HG02870 (cell line): Measurements from ENCODE around the gene C5AR2.
"Not testable (repeated sequence)": the region's sequence is repeated elsewhere in the genome, so short reads cannot be mapped to it uniquely, and the experiment has no call there.

Source experiments
- ATAC-seq: cut with Tn5 transposase; IDR thresholded peaks from one replicate; pipeline ENCODE4 v1.9.1; 2021; ENCODE audit warnings: mild to moderate bottlenecking, moderate library complexity; ENCODE audit not compliant: unreplicated experiment

C5AR2 gene

DNA sequence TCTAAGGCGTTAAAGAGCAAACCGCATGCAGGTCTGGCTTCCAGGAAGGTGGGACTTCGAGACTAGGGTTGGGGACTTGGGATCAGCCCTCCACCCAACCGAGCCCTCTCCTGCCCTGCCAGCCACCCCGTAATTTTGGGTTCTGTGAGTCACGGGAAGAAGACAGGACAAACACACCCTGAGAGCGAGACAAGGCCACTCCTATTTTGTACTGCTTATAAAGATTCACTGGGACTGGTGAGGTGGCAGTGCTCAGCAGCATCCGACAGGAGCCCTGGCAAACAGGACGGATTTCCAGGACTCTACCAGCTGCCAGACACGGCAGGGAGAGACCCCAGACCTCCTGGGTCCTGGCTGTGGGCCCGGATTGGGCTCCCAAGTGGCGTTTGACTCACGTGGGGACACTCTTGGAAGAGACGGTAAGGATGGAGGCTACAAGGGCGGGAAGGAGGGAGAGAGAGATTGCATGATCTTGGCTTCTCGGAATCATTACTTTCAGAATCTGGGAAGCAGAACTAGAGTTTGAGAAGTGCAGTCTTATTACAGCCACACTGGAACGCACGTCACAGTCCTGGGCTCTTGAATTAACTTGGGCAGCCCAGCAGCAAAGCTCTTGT, at the start of gene C5AR2:
Gene C5AR2, plus strand, starts transcription at position 245 of the 617 bp plus-strand sequence. CDS start 8,625 bp downstream, outside the sequence.
- no peak for ATAC-seq

GRCh38 chr19:47283405-47284059, 48.4 kb upstream of the C5AR2 start:
- no peak for ATAC-seq

DNA sequence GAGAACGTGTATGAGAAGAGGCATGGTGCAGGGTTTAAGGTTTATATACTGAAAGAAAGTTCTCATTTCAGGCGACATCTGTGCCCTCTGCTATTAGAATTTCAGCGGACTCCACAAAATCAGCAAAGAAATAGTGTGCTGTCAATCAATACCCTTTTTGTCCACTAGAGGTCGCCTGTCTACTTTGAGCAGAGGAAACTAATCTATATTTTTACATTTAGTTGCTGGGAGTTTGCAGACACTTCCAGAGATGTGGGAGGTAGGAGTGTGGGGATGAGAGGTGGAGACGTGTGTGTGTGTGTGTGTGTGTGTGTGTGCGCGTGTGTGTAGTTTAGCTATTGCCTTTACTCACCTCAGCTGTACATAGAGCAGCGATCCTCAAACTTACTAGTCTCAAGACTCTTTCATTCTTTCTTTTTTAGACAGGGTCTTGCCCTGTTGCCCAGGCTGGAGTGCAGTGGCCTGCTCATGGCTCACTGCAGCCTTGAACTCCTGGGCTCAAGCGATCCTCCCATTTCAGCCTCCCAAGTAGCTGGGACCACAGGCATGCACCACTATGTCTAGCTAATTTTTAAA, 47.6 kb upstream of the C5AR2 start:
- no peak for ATAC-seq

- no peak for ATAC-seq
Observed at GRCh38 chr19:47296036-47296435, 35.9 kb upstream of the C5AR2 start.

- ATAC-seq = not testable (repeated sequence)
Observed at GRCh38 chr19:47300867-47301266, 31.1 kb upstream of the C5AR2 start.

GRCh38 chr19:47302249-47302648, 29.7 kb upstream of the C5AR2 start:
- ATAC-seq = no peak

- no peak for ATAC-seq
Observed at GRCh38 chr19:47303966-47304365, 28.0 kb upstream of the C5AR2 start.

- ATAC-seq = no peak
Observed at GRCh38 chr19:47305309-47305751, 26.6 kb upstream of the C5AR2 start.

GRCh38 chr19:47306303-47306702, 25.7 kb upstream of the C5AR2 start:
- ATAC-seq = no peak

GRCh38 chr19:47309038-47309437, 22.9 kb upstream of the C5AR2 start:
- no peak for ATAC-seq

DNA sequence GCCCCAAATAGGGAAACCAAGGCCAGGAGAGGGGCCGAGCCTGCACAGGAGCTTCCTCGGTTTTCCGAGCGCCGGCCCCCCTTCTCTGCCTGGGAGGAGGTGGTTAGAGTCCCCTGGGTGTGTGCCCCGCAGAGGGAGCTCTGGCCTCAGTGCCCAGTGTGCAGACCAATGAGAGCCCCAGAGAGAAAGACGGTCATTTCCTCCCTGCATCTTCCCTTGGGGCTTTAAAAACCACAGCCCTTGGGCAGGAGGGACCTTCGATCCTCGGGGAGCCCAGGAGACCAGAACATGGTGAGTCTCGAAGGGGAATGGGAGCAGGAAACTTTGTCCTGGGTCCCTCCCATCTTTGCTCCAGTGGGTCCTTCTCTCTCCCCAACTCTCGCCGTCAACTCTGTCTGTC, 22.4 kb upstream of the C5AR2 start, which contains the start of gene C5AR1:
Gene C5AR1, plus strand, starts transcription at position 254 of the 400 bp plus-strand sequence. Its CDS starts 35 bp downstream, at position 289.
- ATAC-seq = no peak

- no peak for ATAC-seq
Observed at GRCh38 chr19:47310323-47310722, 21.7 kb upstream of the C5AR2 start.

GRCh38 chr19:47310819-47311218, 21.2 kb upstream of the C5AR2 start:
- ATAC-seq = no peak

GRCh38 chr19:47312366-47313006, 19.5 kb upstream of the C5AR2 start:
- no peak for ATAC-seq

GRCh38 chr19:47313754-47314295, 18.1 kb upstream of the C5AR2 start:
- ATAC-seq = no peak

GRCh38 chr19:47315125-47315821, 16.7 kb upstream of the C5AR2 start:
- ATAC-seq = no peak

DNA sequence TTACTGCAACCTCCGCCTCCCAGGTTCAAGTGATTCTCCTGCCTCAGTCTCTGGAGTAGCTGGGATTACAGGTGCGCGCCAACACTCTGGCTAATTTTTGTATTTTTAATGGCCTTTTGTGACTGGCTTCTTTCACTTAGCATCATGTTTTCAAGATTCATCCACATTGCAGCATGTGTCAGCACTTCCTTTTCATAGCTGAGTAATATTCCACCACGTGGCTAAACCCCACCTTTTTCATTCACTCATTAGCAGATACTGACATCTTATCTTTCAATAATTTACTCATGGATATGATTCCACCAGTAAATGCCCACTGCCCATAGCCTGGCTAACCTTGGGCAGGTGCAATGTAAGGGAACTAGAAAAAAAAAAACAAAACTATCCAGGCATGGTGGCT, 15.5 kb upstream of the C5AR2 start:
- no peak for ATAC-seq

DNA sequence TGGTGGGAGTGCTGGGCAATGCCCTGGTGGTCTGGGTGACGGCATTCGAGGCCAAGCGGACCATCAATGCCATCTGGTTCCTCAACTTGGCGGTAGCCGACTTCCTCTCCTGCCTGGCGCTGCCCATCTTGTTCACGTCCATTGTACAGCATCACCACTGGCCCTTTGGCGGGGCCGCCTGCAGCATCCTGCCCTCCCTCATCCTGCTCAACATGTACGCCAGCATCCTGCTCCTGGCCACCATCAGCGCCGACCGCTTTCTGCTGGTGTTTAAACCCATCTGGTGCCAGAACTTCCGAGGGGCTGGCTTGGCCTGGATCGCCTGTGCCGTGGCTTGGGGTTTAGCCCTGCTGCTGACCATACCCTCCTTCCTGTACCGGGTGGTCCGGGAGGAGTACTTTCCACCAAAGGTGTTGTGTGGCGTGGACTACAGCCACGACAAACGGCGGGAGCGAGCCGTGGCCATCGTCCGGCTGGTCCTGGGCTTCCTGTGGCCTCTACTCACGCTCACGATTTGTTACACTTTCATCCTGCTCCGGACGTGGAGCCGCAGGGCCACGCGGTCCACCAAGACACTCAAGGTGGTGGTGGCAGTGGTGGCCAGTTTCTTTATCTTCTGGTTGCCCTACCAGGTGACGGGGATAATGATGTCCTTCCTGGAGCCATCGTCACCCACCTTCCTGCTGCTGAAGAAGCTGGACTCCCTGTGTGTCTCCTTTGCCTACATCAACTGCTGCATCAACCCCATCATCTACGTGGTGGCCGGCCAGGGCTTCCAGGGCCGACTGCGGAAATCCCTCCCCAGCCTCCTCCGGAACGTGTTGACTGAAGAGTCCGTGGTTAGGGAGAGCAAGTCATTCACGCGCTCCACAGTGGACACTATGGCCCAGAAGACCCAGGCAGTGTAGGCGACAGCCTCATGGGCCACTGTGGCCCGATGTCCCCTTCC, 11.8 kb upstream of the C5AR2 start:
- ATAC-seq = no peak

GRCh38 chr19:47321630-47322029, 10.3 kb upstream of the C5AR2 start:
- ATAC-seq = no peak

DNA sequence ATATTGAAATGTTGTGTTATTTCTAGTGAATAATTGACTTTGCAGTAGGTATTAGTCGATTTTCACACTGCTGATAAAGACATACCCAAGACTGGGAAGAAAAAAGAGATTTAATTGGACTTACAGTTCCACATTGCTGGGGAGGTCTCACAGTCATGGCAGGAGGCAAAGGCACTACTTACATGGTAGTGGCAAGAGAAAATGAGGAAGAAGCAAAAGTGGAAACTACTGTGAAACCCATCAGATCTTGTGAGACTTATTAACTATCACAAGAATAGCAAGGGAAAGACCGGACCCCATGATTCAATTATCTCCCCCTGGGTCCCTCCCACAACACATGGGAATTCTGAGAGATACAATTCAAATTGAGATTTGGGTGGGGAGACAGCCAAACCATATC, 9.9 kb upstream of the C5AR2 start:
- no peak for ATAC-seq
